GM18499 (cell line): ENCODE measurements around the gene POLD1.
"Not testable (repeated sequence)": the region's sequence is repeated elsewhere in the genome, so short reads cannot be mapped to it uniquely, and the experiment has no call there.

Source experiments
- ATAC-seq: cut with Tn5 transposase; IDR thresholded peaks from one replicate; pipeline ENCODE4 v1.9.1; 2021; ENCODE audit warnings: moderate number of reproducible peaks; ENCODE audit not compliant: insufficient read depth, unreplicated experiment

Gene POLD1

DNA sequence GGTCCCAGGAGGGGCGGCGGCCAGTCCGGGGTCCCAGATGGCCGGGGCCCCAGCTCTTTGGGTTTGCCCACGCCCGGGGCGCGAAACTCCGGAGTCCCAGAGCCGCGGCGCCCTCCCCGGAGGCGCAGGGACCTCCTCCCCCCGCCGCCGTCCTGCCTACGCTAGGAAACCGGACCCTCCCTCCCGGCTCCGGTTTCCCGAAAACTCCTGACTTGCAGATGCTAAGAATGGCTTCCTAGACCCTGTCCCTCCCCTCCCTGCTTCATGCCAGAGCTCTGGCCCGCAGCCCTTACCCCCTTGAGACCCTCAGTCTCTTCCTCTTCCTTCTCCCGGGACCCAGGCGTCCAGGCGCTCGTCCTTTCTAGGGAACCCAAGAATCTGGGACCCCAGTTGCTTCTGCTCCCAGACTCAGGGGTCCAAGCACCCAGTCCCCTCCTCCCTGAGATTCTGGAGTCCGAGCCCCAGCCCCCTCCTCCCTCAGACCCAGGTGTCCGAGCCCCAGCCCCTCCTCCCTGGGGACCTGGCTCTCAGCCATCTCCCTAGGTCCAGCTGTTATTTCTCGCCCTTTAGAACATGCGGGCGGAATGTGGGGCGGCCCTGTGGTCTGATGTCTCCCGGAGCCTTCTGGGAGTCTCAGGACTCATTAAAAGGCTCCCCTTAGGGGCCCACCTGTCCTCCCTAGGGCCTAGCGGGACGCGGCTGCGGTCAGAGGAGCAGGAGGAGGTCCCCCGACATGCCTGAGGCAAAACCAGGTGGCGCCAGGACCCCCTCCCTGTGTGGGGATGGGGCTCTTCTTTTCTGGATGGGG lies 48.3 kb downstream of the POLD1 start, which contains the start of gene MYBPC2:
Gene MYBPC2, plus strand, starts transcription at position 672 of the 808 bp plus-strand sequence. Its CDS starts 62 bp downstream, at position 734.
- ATAC-seq, result no peak

GRCh38 chr19:50433201-50434180 lies 49.3 kb downstream of the POLD1 start:
- no peak for ATAC-seq

- no peak for ATAC-seq
Measured at GRCh38 chr19:50434525-50434924, 50.4 kb downstream of the POLD1 start.

DNA sequence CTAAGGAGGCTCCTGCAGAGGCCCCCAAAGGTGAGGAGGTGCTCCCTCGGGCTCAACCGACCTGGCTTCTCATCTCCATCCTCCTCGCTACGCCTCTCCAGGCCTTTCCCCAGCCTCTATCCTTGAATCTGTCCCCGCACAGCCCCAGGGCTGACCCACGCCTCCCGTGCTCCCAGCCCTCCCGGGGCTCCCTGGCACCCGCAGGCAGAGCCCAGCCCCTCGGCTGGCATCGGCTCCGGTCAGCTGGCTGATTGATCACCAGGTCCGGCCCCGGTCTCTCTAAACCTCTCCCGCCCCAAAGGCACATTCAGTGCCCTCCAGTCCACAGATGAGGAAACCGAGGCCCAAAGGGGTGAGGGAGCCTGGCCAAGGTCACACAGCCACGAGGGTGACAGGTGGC lies 51.1 kb downstream of the POLD1 start:
- ATAC-seq, result no peak

- ATAC-seq, result no peak
Measured at GRCh38 chr19:50435627-50436026, 51.5 kb downstream of the POLD1 start.

GRCh38 chr19:50437862-50438449 lies 53.8 kb downstream of the POLD1 start:
- no peak for ATAC-seq

GRCh38 chr19:50439130-50439529 lies 55.0 kb downstream of the POLD1 start:
- not testable (repeated sequence) for ATAC-seq

DNA sequence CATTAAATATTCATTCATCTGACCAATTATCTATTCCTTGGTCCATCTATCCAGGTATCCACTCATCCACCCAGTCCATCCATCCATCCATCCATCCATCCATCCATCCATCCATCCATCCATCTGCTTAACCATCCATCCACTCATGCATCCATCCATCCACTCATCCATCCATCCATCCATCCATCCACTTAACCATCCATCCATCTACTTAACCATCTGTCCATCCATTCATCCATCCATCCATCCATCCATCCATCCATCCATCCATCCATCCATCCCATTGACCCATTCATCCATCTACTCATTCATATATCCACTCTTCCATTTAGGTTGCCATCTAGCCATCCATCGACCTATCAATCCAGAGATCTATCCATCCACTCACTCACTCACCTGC lies 59.9 kb downstream of the POLD1 start:
- ATAC-seq, result no peak

DNA sequence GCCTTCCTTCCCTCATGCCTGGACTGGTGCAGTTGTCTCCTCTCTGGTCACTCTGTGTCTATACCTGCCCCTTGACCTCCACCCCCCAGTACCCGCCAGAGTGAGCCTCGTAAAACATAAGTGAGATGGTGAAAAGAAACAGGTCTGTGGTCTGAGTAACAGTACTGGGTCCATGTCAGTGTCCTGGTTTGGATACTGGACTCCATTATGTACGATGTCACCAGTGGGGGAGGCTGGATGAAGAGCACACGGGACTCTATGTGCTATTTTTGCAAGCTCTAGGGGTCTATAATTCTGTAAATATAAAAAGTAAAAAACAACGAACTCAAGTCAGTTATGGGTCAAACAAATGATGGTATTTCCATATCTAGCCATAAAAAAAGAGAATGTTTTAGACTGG lies 62.9 kb downstream of the POLD1 start:
- ATAC-seq, result no peak

- ATAC-seq, result no peak
Measured at GRCh38 chr19:50447750-50448149, 63.6 kb downstream of the POLD1 start.

- no peak for ATAC-seq
Measured at GRCh38 chr19:50449236-50449899, 65.2 kb downstream of the POLD1 start.

GRCh38 chr19:50450369-50451222 lies 66.4 kb downstream of the POLD1 start:
- ATAC-seq, result no peak

DNA sequence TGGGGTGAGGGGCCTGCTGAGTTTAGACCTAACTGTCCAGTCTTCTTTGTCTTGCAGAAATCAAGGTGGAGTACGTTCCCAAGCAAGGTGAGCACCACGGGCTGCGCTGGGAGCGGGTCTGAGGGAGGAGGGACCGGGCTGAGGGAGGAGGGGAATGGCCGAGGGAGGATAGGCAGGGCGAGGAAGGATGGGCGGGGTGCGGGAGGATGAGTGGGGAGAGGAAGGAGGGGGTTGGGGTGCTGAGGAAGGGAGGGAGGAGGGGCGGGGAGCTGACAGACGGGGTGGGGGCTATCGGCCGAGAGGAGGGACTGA lies 67.0 kb downstream of the POLD1 start:
- no peak for ATAC-seq

DNA sequence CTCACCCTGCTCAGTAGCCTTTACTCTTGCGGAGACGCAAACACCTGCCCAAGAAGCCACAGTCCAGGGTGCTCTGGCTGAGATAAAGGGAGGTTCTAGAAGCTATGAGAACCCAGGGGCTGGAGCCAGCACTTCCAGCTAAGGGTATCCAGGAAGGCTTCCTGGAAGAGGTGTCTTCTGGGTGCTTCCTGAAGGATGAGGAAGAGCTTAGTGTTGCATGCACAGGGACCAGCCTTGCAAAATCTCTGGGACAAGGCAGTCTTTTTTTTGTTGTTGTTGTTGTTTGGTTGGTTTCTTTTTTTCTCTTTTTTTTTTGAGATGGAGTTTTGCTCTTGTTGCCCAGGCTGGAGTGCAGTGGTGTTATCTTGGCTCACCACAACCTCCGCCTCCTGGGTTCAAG lies 69.1 kb downstream of the POLD1 start:
- ATAC-seq, result no peak

- ATAC-seq, result no peak
Measured at GRCh38 chr19:50455992-50456391, 71.8 kb downstream of the POLD1 start.

- no peak for ATAC-seq
Measured at GRCh38 chr19:50457300-50457699, 73.2 kb downstream of the POLD1 start.

DNA sequence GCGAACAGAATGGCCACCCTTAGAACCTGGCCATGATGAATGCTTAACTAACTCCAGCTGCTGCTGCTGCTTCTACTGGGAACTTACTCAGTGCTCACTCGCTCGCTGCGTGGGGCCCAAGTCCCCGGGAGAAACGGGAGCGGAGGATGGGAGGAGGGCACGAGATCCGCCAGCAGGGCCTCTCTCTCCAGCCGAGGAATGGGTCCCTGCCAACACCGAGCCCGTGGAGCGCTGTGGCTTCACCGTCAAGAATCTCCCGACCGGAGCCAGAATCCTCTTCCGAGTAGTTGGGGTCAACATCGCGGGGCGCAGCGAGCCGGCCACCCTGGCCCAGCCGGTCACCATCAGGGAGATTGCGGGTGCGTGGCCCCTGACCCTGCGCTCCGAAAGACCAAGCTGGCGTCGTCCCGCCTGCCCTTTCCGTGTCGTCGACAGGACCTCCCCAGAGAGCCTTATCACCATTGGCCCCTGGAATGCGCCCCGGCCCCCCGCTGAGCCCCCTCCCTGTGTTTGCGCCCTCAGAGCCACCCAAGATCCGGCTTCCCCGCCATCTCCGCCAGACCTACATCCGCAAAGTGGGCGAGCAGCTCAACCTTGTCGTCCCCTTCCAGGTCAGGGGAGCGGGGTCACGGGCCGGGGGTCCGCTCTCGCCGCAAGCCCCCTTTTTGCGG lies 74.4 kb downstream of the POLD1 start:
- ATAC-seq, result no peak

GRCh38 chr19:50459067-50459456 lies 74.9 kb downstream of the POLD1 start:
- ATAC-seq, result no peak

DNA sequence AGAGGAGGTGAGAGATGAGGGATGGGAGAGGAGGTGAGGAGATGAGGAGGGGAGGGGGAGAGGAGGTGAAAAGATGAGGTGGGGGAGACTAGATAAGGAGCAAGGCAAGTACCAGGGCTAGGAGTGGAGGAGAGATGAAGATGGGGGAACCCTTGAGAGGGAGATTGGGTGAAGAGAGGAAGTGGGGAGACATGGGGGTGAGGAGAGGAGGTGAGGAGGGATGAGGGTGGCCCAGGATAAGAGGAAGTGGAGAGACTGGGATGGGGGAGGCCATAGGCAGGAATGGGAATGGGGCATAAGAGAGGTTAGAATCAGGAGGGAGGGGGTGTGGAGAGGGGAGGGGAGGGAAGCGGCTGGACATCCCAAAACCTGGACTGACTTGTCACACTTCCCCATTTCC lies 75.5 kb downstream of the POLD1 start:
- ATAC-seq, result no peak
